ENCODE data around the gene TMEFF2. TPM values are rescaled to one million over a fixed set of nuclear protein-coding genes. Genes with fewer than 3 reads are reported as not detected.

TMEFF2 gene
- total RNA-seq, 1 donor: 9.4 TPM

GRCh38 chr2:191991442-191991841 lies 203.3 kb downstream of the TMEFF2 start:
- no peak for TF ChIP-seq CTCF (IDR thresholded peaks at IDR 0.05; ENCODE audit: insufficient read depth, low read length)
- H3K4me3 ChIP-seq (ENCODE audit: low read depth, low read length): no peak overlapping the region
- no peak for DNase-seq (ENCODE audit: low read depth)

DNA sequence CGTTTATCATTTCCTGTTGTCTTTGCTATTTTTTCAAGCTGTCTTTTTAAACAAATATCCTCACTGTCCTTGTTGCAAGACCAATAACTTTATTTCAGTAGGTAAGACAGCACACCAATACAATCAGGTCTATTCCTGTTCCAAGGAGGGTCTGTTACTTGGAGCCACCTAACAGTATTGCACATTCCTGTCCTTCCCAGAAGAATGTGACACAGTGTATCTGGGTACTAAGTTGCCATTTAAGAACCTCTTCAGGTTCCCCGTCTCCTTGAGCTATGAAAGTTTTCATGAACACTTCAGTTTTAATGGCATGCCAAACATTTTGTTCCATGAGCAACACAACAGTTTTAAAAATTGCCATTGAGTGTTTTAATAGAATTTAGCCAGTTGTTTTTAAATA lies 209.0 kb downstream of the TMEFF2 start:
- no peak overlapping the region for H3K4me3 ChIP-seq (ENCODE audit: low read depth, low read length)
- no peak for DNase-seq (ENCODE audit: low read depth)
- no peak for TF ChIP-seq CTCF (IDR thresholded peaks at IDR 0.05; ENCODE audit: insufficient read depth, low read length)

GRCh38 chr2:191983591-191983990 lies 211.1 kb downstream of the TMEFF2 start:
- no peak for DNase-seq (ENCODE audit: low read depth)
- TF ChIP-seq CTCF (IDR thresholded peaks at IDR 0.05; ENCODE audit: insufficient read depth, low read length): no peak
- no peak overlapping the region for H3K4me3 ChIP-seq (ENCODE audit: low read depth, low read length)

GRCh38 chr2:191983186-191983585 lies 211.5 kb downstream of the TMEFF2 start:
- DNase-seq (ENCODE audit: low read depth): no peak
- no peak overlapping the region for H3K4me3 ChIP-seq (ENCODE audit: low read depth, low read length)
- no peak for TF ChIP-seq CTCF (IDR thresholded peaks at IDR 0.05; ENCODE audit: insufficient read depth, low read length)

DNA sequence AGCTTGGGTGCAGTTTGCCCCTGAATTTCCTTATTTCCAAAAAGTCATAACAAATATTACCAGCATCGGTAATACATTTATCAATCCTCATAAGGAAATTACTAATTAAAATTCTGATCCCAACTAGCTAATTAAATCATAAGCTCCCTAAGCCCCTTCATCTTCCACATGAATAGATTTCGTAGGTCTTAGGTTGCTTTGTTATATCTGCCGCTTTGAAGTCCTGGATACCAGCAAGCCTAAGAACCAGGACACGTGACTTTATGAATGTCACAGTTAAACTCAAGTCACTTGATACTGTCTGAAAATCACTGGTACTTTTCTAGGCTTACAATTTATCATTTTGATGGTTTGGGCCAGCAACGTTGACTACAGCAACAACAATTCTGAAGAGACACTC lies 213.0 kb downstream of the TMEFF2 start:
- TF ChIP-seq CTCF (IDR thresholded peaks at IDR 0.05; ENCODE audit: insufficient read depth, low read length): no peak
- H3K4me3 ChIP-seq (ENCODE audit: low read depth, low read length): no peak overlapping the region
- DNase-seq (ENCODE audit: low read depth): no peak

DNA sequence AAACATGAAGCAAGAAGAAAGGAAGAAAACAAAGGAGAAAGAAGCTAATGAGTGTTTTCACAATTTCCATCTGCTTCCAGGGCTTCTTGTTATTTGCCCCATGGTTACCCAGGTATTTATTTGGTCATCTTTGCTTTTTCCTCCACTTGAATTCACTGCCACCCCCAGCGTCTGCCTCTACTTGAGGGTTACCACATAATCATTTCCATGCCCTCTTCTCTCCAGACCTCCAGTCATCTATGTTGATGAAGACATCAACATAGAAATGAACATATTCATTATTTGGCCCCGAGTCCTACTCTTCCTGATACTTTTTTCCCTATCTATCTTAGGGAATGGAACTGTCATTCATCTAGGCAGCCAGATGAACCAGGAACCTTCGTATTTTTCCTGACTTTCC lies 214.2 kb downstream of the TMEFF2 start:
- TF ChIP-seq CTCF (IDR thresholded peaks at IDR 0.05; ENCODE audit: insufficient read depth, low read length): no peak
- H3K4me3 ChIP-seq (ENCODE audit: low read depth, low read length): no peak overlapping the region
- no peak for DNase-seq (ENCODE audit: low read depth)

- no peak for TF ChIP-seq CTCF (IDR thresholded peaks at IDR 0.05; ENCODE audit: insufficient read depth, low read length)
- DNase-seq (ENCODE audit: low read depth): no peak
- H3K4me3 ChIP-seq (ENCODE audit: low read depth, low read length): no peak overlapping the region
Observed at GRCh38 chr2:191979221-191979730, 215.5 kb downstream of the TMEFF2 start.
